ENCODE results near the gene BMAL1. TPM values are rescaled to one million over a fixed set of nuclear protein-coding genes. Genes with fewer than 3 reads are reported as not detected.

BMAL1 gene
- total and polyA plus RNA-seq, 2 of the 8 experiments (the other 6 are each of a cell fraction or from before 2014, with no cell fraction given) = 6.8 to 6.9 TPM

GRCh38 chr11:13341026-13341425 is 63.4 kb downstream of the BMAL1 start (continued):
- TF ChIP-seq CHD7 (IDR thresholded peaks at IDR 0.05; ENCODE audit: insufficient replicate concordance, low read length) (no peak), JUND (IDR thresholded peaks at IDR 0.05; ENCODE audit: low read length) (no peak), EGR1 (IDR thresholded peaks at IDR 0.05; ENCODE audit: borderline replicate concordance, low read depth, low read length) (no peak), CBX8 (IDR thresholded peaks at IDR 0.05; ENCODE audit: borderline replicate concordance, low read depth, low read length) (no peak), KDM5A (IDR thresholded peaks at IDR 0.05; ENCODE audit: low read length) (no peak), JUN (IDR thresholded peaks at IDR 0.05; ENCODE audit: low read depth, low read length) (no peak)

All from H1 (cell line).